HCT116 (cell line): ENCODE measurements around the gene TMEM129. TPM values are rescaled to one million over a fixed set of nuclear protein-coding genes. Genes with fewer than 3 reads are reported as not detected.
"Not testable (repeated sequence)": the region's sequence is repeated elsewhere in the genome, so short reads cannot be mapped to it uniquely, and the experiment has no call there.

Experiments
- ATAC-seq: fragments of 200-7000 bp; cut with Tn5 transposase; 2 replicates; pipeline ENCODE4 v1.9.1; 2020; ENCODE audit warnings: mild to moderate bottlenecking, moderate library complexity
- BruUV-seq: library from RNA; stranded (reverse); fragments of 400-500 nt; replicated peaks from 2 replicates; lab custom pipeline; 2021; lab: Mats Ljungman, UMichigan
- CTCF ChIA-PET: fragments of 300-600 bp; sonication (Branson Sonifier 250); formaldehyde crosslinking; loops from one replicate; lab custom pipeline; 2021; ENCODE audit warnings: antibody characterized with exemption; lab: Charles Lee
- POLR2A ChIA-PET: fragments of 300-600, 350-600 bp; sonication (Branson Sonifier 250); formaldehyde crosslinking; loops from one replicate; lab custom pipeline; 2021; ENCODE audit warnings: antibody characterized with exemption; lab: Charles Lee
- RAD21 ChIA-PET, 2 experiments: fragments of 300-600 bp; sonication (Branson Sonifier 250); formaldehyde crosslinking; loops; one replicate each; lab custom pipeline; 2023; ENCODE audit warnings: low total read pairs in 2 of 2; ENCODE audit not compliant: uncharacterized antibody in 2 of 2, unreplicated experiment in 2 of 2, low non-redundant PET in 1 of 2; lab: Charles Lee
- DNase-seq: peaks from one replicate; pipeline ENCODE4 v3.0.0-alpha.2; 2010; ENCODE audit warnings: low read depth, low spot score
- H2AFZ ChIP-seq: fragments of 200-600 bp; shearing (Covaris generic), sonication (generic); 2 replicates; pipeline ENCODE4 v1.6.1; 2017; ENCODE audit warnings: low read depth, mixed run types, mixed read lengths, antibody characterized with exemption, low read length; ENCODE audit not compliant: poor library complexity, severe bottlenecking
- H3K27ac ChIP-seq: 2 replicates; pipeline ENCODE4 v1.5.1; 2012; ENCODE audit warnings: low read depth, low read length
- H3K27me3 ChIP-seq: fragments of 200-600 bp; sonication (generic); 2 replicates; pipeline ENCODE4 v1.6.1; 2016; ENCODE audit warnings: mixed run types, low read length, mixed read lengths; ENCODE audit not compliant: insufficient read depth
- H3K36me3 ChIP-seq, 2 experiments: fragments of 200-500 bp in 1 of 2; fragments of 200-600 bp in 1 of 2; sonication (Bioruptor generic) in 1 of 2; sonication (generic) in 1 of 2; 2 replicates each; pipeline versions ENCODE4 v1.5.1 to v1.6.1; 2014 to 2016; ENCODE audit warnings: low read length in 2 of 2, inconsistent platforms in 1 of 2, mixed read lengths in 1 of 2, mixed run types in 1 of 2; ENCODE audit not compliant: insufficient read depth in 2 of 2, control insufficient read depth in 1 of 2
- H3K4me1 ChIP-seq, 2 experiments: fragments of 200-600 bp in 1 of 2; sonication (generic) in 1 of 2; 2 replicates each; pipeline versions ENCODE4 v1.5.1 to v1.6.1; 2012 to 2017; ENCODE audit warnings: low read length in 2 of 2, inconsistent platforms in 1 of 2, mild to moderate bottlenecking in 1 of 2, mixed read lengths in 1 of 2, mixed run types in 1 of 2, moderate library complexity in 1 of 2; ENCODE audit not compliant: insufficient read depth in 2 of 2, control insufficient read depth in 1 of 2
- H3K4me2 ChIP-seq: fragments of 200-600 bp; sonication (generic); 2 replicates; pipeline ENCODE4 v1.6.1; 2017; ENCODE audit warnings: mixed run types, low read length, mixed read lengths
- H3K4me3 ChIP-seq, 2 experiments: fragments of 200-600 bp in 1 of 2; sonication (generic) in 1 of 2; replicated peaks in 1 of 2; 2 replicates each; pipeline ENCODE4 v1.5.1; 2011 to 2016; ENCODE audit warnings: low read length in 2 of 2, control low read depth in 1 of 2, low read depth in 1 of 2, mild to moderate bottlenecking in 1 of 2, mixed read lengths in 1 of 2, mixed run types in 1 of 2
- H3K79me2 ChIP-seq: fragments of 200-600 bp; sonication (generic); 2 replicates; pipeline ENCODE4 v1.6.1; 2017; ENCODE audit warnings: mild to moderate bottlenecking, mixed run types, low read length, moderate library complexity, mixed read lengths; ENCODE audit not compliant: insufficient read depth
- H3K9ac ChIP-seq: fragments of 200-600 bp; sonication (generic); 2 replicates; pipeline ENCODE4 v1.6.1; 2016; ENCODE audit warnings: low read length, mixed read lengths
- H3K9me2 ChIP-seq: fragments of 200-600 bp; sonication (generic), shearing (Covaris generic); 2 replicates; pipeline ENCODE4 v1.6.1; 2017; ENCODE audit warnings: mixed run types, mild to moderate bottlenecking, moderate library complexity; ENCODE audit not compliant: insufficient read depth
- H3K9me3 ChIP-seq, 2 experiments: fragments of 200-500 bp in 1 of 2; fragments of 200-600 bp in 1 of 2; sonication (Bioruptor generic) in 1 of 2; sonication (generic) in 1 of 2; 2 replicates each; pipeline ENCODE4 v1.6.1; 2014 to 2017; ENCODE audit warnings: low read length in 2 of 2, mixed read lengths in 2 of 2, inconsistent platforms in 1 of 2, low read depth in 1 of 2, mild to moderate bottlenecking in 1 of 2, mixed run types in 1 of 2, moderate library complexity in 1 of 2; ENCODE audit not compliant: control insufficient read depth in 1 of 2, insufficient read depth in 1 of 2
- H4K20me1 ChIP-seq: fragments of 200-600 bp; sonication (generic), shearing (Covaris generic); 2 replicates; pipeline ENCODE4 v1.6.1; 2017; ENCODE audit warnings: mixed run types, mild to moderate bottlenecking, moderate library complexity; ENCODE audit not compliant: insufficient read depth
- EZH2 ChIP-seq: fragments of 200-600 bp; sonication (generic); IDR thresholded peaks from 2 replicates; pipeline ENCODE4 v1.6.1; 2017; ENCODE audit warnings: antibody characterized with exemption, mixed run types
- RAD21 ChIP-seq: IDR thresholded peaks from 2 replicates; pipeline ENCODE4 v1.6.1; 2012; ENCODE audit warnings: low read depth, mild to moderate bottlenecking
- SIN3A ChIP-seq: IDR thresholded peaks from 2 replicates; pipeline ENCODE4 v1.6.1; 2012; ENCODE audit warnings: low read depth
- intact Hi-C: fragments of 100-400 bp; cut with micrococcal nuclease; formaldehyde crosslinking; loops from 2 replicates; pipeline ENCODE4 v1.10.0; 2022
- total RNA-seq: library from RNA; stranded (reverse); gene quantifications from one replicate; pipeline ENCODE4 v1.2.1, GENCODE V29; 2021; ENCODE audit not compliant: unreplicated experiment
- TF ChIP-seq, protein P1 (sequence below): IDR thresholded peaks from 2 replicates; pipeline ENCODE4 v1.6.1; 2012

Gene TMEM129
- total RNA-seq, 1 experiment from 2014 or later: 29.4 TPM

DNA sequence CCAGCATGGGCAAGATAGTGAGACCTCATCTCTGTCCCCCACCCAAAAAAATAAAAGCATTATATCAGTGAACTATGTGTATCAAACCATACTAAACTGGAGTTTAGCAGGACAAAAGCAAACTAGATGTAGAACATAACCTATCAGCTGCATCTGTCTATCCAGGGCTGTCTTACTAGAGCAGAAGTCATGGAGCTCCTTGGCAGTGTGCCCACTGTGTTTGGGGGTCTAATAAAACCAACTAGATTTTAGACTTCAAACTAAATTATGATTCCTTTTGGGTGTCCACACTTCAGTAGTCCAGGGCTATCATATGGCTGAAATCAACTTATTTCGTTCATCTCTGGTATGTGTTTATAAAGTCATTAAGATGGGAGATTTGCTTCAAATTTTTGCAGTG, 17.3 kb downstream of the TMEM129 start:
- TF ChIP-seq, protein P1, sequence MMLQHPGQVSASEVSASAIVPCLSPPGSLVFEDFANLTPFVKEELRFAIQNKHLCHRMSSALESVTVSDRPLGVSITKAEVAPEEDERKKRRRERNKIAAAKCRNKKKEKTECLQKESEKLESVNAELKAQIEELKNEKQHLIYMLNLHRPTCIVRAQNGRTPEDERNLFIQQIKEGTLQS: no peak
- no peak for TF ChIP-seq SIN3A
- no peak for TF ChIP-seq EZH2
- no peak for TF ChIP-seq RAD21
- peaks cover 0 to 4% of the 10 kb centered on the region in 2 experiments; a peak in 1 of 4 replicates for H3K4me1 ChIP-seq
- H3K27me3 ChIP-seq: no peaks in the 10 kb centered on the region
- H3K27ac ChIP-seq: no peak overlapping the region
- RAD21 ChIA-PET: no interaction called here
- no peak overlapping the region for H3K4me3 ChIP-seq
- POLR2A ChIA-PET: no interaction called here
- peaks cover 42 to 70% of the 10 kb centered on the region in 2 experiments for H3K36me3 ChIP-seq
- H4K20me1 ChIP-seq: peaks cover 45% of the 10 kb centered on the region; the same call in 1 of the 2 replicates
- peaks cover 97% of the 10 kb centered on the region for H3K79me2 ChIP-seq
- ATAC-seq (no peak), DNase-seq (no peak)
- H3K4me2 ChIP-seq: no peak overlapping the region
- intact Hi-C loops: no loop called here
- no TSS peak for BruUV-seq
- no peaks in the 10 kb centered on the region for H3K9me2 ChIP-seq
- H3K9ac ChIP-seq: no peak overlapping the region
- no peaks in the 10 kb centered on the region for H3K9me3 ChIP-seq
- CTCF ChIA-PET: interaction anchor here (4.1 kb wide), 1 partner anchor 11 kb away, joined by 17 read pairs; no protein-coding TSS in a partner anchor
- no peak overlapping the region for H2AFZ ChIP-seq

DNA sequence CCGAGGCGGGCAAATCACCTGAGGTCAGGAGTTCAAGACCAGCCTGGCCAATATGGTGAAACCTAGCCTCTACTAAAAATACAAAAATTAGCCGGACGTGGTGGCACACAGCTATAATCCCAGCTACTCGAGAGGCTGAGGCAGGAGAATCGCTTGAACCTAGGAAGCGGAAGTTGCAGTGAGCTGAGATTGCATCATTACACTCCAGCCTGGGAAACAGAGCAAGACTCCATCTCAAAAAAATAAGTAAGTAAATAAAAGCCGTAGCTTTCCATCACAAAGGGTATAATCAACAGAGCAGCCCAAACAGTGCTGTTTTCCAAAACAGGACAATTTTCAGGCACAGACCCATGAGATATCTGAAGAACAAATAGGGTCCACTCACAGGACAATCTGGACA, 19.5 kb downstream of the TMEM129 start:
- H3K9ac ChIP-seq, H3K4me3 ChIP-seq, H3K27ac ChIP-seq, ATAC-seq, BruUV-seq, H3K9me2 ChIP-seq, intact Hi-C loops, H3K4me2 ChIP-seq, RAD21 ChIA-PET, H3K9me3 ChIP-seq, H3K27me3 ChIP-seq, H2AFZ ChIP-seq, H3K4me1 ChIP-seq, DNase-seq: not testable (repeated sequence)
- H4K20me1 ChIP-seq: peaks cover 36% of the 10 kb centered on the region; the same call in 1 of the 2 replicates
- POLR2A ChIA-PET: interaction anchor here (1.4 kb wide), 1 partner anchor 10 kb away, joined by 5 read pairs; the partner anchor contains the start of gene SLBP
- H3K36me3 ChIP-seq: peaks cover 46 to 80% of the 10 kb centered on the region in 2 experiments
- H3K79me2 ChIP-seq: peaks cover 93% of the 10 kb centered on the region
- CTCF ChIA-PET: interaction anchor here (4.1 kb wide), 1 partner anchor 8 kb away, joined by 17 read pairs; no protein-coding TSS in a partner anchor
